Keratinocyte (primary cell): ENCODE measurements around the gene NCOA6. TPM values are rescaled to one million over a fixed set of nuclear protein-coding genes. Genes with fewer than 3 reads are reported as not detected.
A peak's percentile ranks its signal among the peaks of the same experiment; 100 is the strongest.

Source experiments
- DNase-seq: peaks from one replicate; pipeline ENCODE4 v3.0.0-alpha.2; 2011; ENCODE audit warnings: low read depth, missing footprints, low spot score
- FAIRE-seq: peaks from 2 replicates; lab custom pipeline; 2011; peaks lifted over from hg19 to GRCh38; lab: Jason Lieb, UNC
- H2AFZ ChIP-seq: 2 replicates; pipeline ENCODE4 v1.6.0; 2012; ENCODE audit warnings: low read length, control low read depth, inconsistent platforms; ENCODE audit not compliant: control insufficient read depth
- H3K27ac ChIP-seq: 2 replicates; pipeline ENCODE4 v1.5.1; 2011; ENCODE audit warnings: low read length; ENCODE audit not compliant: control insufficient read depth, insufficient read depth
- H3K27me3 ChIP-seq: 3 replicates; pipeline ENCODE4 v1.6.0; 2011; ENCODE audit warnings: low read length; ENCODE audit not compliant: control insufficient read depth, insufficient read depth; ENCODE audit errors: extremely low read depth
- H3K36me3 ChIP-seq, 2 experiments: 2 replicates in 1 of 2; 3 replicates in 1 of 2; pipeline ENCODE4 v1.5.1; 2011; ENCODE audit warnings: low read length in 2 of 2, mild to moderate bottlenecking in 1 of 2; ENCODE audit not compliant: control insufficient read depth in 2 of 2, insufficient read depth in 2 of 2; ENCODE audit errors: extremely low read depth in 1 of 2
- H3K4me1 ChIP-seq: 3 replicates; pipeline ENCODE4 v1.5.1; 2011; ENCODE audit warnings: low read length; ENCODE audit not compliant: control insufficient read depth, insufficient read depth; ENCODE audit errors: extremely low read depth
- H3K4me2 ChIP-seq: 3 replicates; pipeline ENCODE4 v1.6.0; 2011; ENCODE audit warnings: low read depth, low read length; ENCODE audit not compliant: control insufficient read depth, insufficient read depth; ENCODE audit errors: extremely low read depth
- H3K4me3 ChIP-seq, 3 experiments: fragments of 200-600 bp in 1 of 3; sonication (generic) in 1 of 3; 2 replicates in 2 of 3; 3 replicates in 1 of 3; pipeline ENCODE4 v1.5.1; 2011 to 2016; ENCODE audit warnings: low read length in 3 of 3, mild to moderate bottlenecking in 3 of 3, control low read depth in 2 of 3, inconsistent platforms in 1 of 3, low read depth in 1 of 3, mixed read lengths in 1 of 3, mixed run types in 1 of 3, moderate library complexity in 1 of 3; ENCODE audit not compliant: control insufficient read depth in 2 of 3, insufficient read depth in 2 of 3; ENCODE audit errors: extremely low read depth in 1 of 3
- H3K79me2 ChIP-seq: 2 replicates; pipeline ENCODE4 v1.6.0; 2012; ENCODE audit warnings: low read length; ENCODE audit not compliant: control insufficient read depth, insufficient read depth
- H3K9ac ChIP-seq: 3 replicates; pipeline ENCODE4 v1.6.0; 2011; ENCODE audit warnings: low read length; ENCODE audit not compliant: control insufficient read depth, insufficient read depth; ENCODE audit errors: extremely low read depth
- H3K9me1 ChIP-seq: 3 replicates; pipeline ENCODE4 v1.6.0; 2011; ENCODE audit warnings: low read length; ENCODE audit not compliant: control insufficient read depth, insufficient read depth; ENCODE audit errors: extremely low read depth
- H3K9me3 ChIP-seq: 2 replicates; pipeline ENCODE4 v1.5.1; 2012; ENCODE audit warnings: low read depth, low read length; ENCODE audit not compliant: control insufficient read depth
- H4K20me1 ChIP-seq: 3 replicates; pipeline ENCODE4 v1.6.0; 2011; ENCODE audit warnings: low read length; ENCODE audit not compliant: control insufficient read depth, insufficient read depth; ENCODE audit errors: extremely low read depth
- EZH2 ChIP-seq: IDR thresholded peaks from one replicate; pipeline ENCODE4 v1.6.1; 2012; ENCODE audit warnings: inconsistent platforms, mild to moderate bottlenecking, low read length, moderate library complexity
- dilution Hi-C: fragments of 300-500 bp; cut with MboI; formaldehyde crosslinking; loops from one replicate; pipeline ENCODE4 v1.7.0; 2020; ENCODE audit warnings: low sequenced_read_pairs; ENCODE audit not compliant: extremely low pct_ligation_motif_present
- polyA plus RNA-seq, 5 experiments: library from polyadenylated mRNA; depleted of rRNA in 3 of 5; stranded (reverse) in 3 of 5; stranded (forward) in 1 of 5; unstranded in 1 of 5; fragments of >200 nt; gene quantifications; 1 replicate in 1 of 5; 2 replicates in 3 of 5; 3 replicates in 1 of 5; pipeline versions ENCODE4 v1.2.1 to v1.2.3, GENCODE V29; 2011 to 2012; ENCODE audit warnings: missing spikeins in 2 of 5, low read depth in 1 of 5, low replicate concordance in 1 of 5
- TF ChIP-seq, protein P1 (sequence below), 3 experiments: IDR thresholded peaks in 1 of 3; conservative IDR thresholded peaks in 1 of 3; optimal IDR thresholded peaks in 1 of 3; 2 replicates in 2 of 3; 3 replicates in 1 of 3; pipeline versions ENCODE3 to v1.5.1; 2011; ENCODE audit warnings: low read length in 3 of 3, mild to moderate bottlenecking in 3 of 3, moderate library complexity in 2 of 3, control low read depth in 1 of 3, inconsistent platforms in 1 of 3; ENCODE audit not compliant: insufficient read depth in 2 of 3; ENCODE audit errors: extremely low read depth in 1 of 3

NCOA6 gene
- polyA plus RNA-seq, 1 donor (not counting 4 experiments of a cell fraction or from before 2014, with no cell fraction given) = 13.3 TPM

DNA sequence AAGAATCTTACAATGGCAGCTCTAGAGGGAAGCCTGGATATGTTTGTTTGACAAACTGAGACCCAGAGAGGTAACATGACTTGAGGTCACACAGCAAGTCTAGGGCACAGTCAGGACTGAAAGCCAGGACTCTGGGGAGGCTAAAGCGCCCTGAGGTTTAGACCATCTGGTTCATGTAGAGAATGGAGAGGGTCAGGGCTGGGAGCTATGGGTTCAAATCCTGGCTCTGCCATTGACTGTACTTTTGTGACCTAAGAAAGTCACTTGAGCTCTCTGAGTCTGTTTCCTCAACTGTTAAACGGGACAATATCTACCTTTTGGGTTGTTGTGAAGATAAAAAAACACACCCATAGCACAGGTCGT is 122.4 kb downstream of the NCOA6 start:
- Histone ChIP-seq H3K9me3 (no peaks in the 10 kb centered on the region), H3K27me3 (peaks cover 6% of the 10 kb centered on the region), H3K4me1 (peaks cover 23% of the 10 kb centered on the region), H3K4me3 (peak overlapping the region in 1 of 3 experiments; percentile 79), H3K9ac (peak overlapping the region; percentile 70), H2AFZ (no peak overlapping the region), H3K27ac (no peak overlapping the region), H3K79me2 (no peaks in the 10 kb centered on the region), H3K36me3 (no peaks in the 10 kb centered on the region), H4K20me1 (no peaks in the 10 kb centered on the region), H3K4me2 (peak overlapping the region; percentile 85), H3K9me1 (no peaks in the 10 kb centered on the region)
- FAIRE-seq (no peak), DNase-seq (no peak)
- dilution Hi-C loops = no loop called here
- no peak for TF ChIP-seq EZH2

DNA sequence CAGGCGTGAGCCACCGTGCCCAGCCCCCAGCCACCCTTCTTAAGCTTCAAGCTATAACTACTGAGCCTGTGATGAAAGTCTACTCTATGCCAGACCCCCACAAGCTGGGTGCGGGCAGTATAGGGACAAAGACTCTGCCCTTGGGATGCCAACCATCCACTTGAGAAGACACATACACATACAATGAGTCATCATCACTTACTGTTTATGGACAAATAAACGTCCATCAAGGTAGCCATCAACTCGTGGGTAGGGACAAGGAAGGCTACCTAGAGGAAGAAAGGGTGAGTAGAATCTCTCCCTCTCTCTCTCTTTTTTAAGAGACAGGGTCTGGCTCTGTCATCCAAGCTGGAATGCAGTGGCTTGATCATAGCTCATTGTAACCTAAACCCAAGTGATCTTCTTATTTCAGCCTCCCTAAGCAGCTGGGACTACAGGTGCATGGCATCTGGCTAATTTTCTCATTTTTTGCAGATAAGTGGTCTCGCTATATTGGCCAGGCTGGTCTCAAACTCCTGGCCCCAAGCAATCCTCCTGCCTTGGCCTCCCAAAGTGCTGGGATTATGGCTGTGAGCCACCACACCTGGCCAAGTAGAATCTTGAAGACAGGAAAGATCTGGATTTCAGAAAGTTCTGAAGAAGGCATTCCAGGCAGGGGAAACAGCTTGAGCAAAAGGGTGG is 123.9 kb downstream of the NCOA6 start:
- FAIRE-seq = no peak

More for the DNA sequence above, 123.9 kb downstream of the NCOA6 start:
- Histone ChIP-seq H3K27me3 (peaks cover 6% of the 10 kb centered on the region), H3K79me2 (no peaks in the 10 kb centered on the region), H2AFZ (no peak overlapping the region), H3K36me3 (no peaks in the 10 kb centered on the region), H4K20me1 (no peaks in the 10 kb centered on the region), H3K4me2 (no peak overlapping the region), H3K27ac (no peak overlapping the region), H3K9me3 (no peaks in the 10 kb centered on the region), H3K9ac (no peak overlapping the region), H3K4me1 (peaks cover 22% of the 10 kb centered on the region), H3K9me1 (no peaks in the 10 kb centered on the region), H3K4me3 (no peak overlapping the region)
- dilution Hi-C loops = no loop called here
- TF ChIP-seq EZH2 = no peak
- TF ChIP-seq, protein P1, sequence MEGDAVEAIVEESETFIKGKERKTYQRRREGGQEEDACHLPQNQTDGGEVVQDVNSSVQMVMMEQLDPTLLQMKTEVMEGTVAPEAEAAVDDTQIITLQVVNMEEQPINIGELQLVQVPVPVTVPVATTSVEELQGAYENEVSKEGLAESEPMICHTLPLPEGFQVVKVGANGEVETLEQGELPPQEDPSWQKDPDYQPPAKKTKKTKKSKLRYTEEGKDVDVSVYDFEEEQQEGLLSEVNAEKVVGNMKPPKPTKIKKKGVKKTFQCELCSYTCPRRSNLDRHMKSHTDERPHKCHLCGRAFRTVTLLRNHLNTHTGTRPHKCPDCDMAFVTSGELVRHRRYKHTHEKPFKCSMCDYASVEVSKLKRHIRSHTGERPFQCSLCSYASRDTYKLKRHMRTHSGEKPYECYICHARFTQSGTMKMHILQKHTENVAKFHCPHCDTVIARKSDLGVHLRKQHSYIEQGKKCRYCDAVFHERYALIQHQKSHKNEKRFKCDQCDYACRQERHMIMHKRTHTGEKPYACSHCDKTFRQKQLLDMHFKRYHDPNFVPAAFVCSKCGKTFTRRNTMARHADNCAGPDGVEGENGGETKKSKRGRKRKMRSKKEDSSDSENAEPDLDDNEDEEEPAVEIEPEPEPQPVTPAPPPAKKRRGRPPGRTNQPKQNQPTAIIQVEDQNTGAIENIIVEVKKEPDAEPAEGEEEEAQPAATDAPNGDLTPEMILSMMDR (optimal IDR thresholded peaks at IDR 0.05 in 1 of 3, IDR thresholded peaks at IDR 0.05 in 1 of 3, conservative IDR thresholded peaks at IDR 0.05 in 1 of 3; ENCODE audit: extremely low read depth in 1 of 3, insufficient read depth in 2 of 3, low read length in 3 of 3) = no peak
- DNase-seq = no peak
